ENCODE results near the gene LENEP.
A peak's percentile ranks its signal among the peaks of the same experiment; 100 is the strongest.

- TF ChIP-seq, protein P1, sequence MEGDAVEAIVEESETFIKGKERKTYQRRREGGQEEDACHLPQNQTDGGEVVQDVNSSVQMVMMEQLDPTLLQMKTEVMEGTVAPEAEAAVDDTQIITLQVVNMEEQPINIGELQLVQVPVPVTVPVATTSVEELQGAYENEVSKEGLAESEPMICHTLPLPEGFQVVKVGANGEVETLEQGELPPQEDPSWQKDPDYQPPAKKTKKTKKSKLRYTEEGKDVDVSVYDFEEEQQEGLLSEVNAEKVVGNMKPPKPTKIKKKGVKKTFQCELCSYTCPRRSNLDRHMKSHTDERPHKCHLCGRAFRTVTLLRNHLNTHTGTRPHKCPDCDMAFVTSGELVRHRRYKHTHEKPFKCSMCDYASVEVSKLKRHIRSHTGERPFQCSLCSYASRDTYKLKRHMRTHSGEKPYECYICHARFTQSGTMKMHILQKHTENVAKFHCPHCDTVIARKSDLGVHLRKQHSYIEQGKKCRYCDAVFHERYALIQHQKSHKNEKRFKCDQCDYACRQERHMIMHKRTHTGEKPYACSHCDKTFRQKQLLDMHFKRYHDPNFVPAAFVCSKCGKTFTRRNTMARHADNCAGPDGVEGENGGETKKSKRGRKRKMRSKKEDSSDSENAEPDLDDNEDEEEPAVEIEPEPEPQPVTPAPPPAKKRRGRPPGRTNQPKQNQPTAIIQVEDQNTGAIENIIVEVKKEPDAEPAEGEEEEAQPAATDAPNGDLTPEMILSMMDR (IDR thresholded peaks at IDR 0.05; ENCODE audit: control extremely low read depth in 1 of 3, insufficient read depth in 1 of 3, low read depth in 1 of 3, low read length in 3 of 3), result peak; percentile 45 to 51 (median 48)
- peak; percentile 12 to 33; a peak in 2 of 4 replicates for TF ChIP-seq RAD21 (IDR thresholded peaks at IDR 0.05 in 1 of 2, conservative IDR thresholded peaks at IDR 0.05 in 1 of 2; ENCODE audit: low read depth in 2 of 2, low read length in 2 of 2)
- TF ChIP-seq NANOG (IDR thresholded peaks at IDR 0.05; ENCODE audit: insufficient read depth, low read depth, low read length, poor library complexity, severe bottlenecking), result no peak
- no peak for TF ChIP-seq HDAC2 (IDR thresholded peaks at IDR 0.05; ENCODE audit: borderline replicate concordance in 1 of 2, low read depth in 2 of 2, low read length in 2 of 2)
- TF ChIP-seq POLR2AphosphoS5 (IDR thresholded peaks at IDR 0.05; ENCODE audit: low read depth, low read length), result peak; percentile 65
- TF ChIP-seq, protein P2, sequence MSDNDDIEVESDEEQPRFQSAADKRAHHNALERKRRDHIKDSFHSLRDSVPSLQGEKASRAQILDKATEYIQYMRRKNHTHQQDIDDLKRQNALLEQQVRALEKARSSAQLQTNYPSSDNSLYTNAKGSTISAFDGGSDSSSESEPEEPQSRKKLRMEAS (IDR thresholded peaks at IDR 0.05), result no peak
- TF ChIP-seq, protein P3, sequence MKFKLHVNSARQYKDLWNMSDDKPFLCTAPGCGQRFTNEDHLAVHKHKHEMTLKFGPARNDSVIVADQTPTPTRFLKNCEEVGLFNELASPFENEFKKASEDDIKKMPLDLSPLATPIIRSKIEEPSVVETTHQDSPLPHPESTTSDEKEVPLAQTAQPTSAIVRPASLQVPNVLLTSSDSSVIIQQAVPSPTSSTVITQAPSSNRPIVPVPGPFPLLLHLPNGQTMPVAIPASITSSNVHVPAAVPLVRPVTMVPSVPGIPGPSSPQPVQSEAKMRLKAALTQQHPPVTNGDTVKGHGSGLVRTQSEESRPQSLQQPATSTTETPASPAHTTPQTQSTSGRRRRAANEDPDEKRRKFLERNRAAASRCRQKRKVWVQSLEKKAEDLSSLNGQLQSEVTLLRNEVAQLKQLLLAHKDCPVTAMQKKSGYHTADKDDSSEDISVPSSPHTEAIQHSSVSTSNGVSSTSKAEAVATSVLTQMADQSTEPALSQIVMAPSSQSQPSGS (IDR thresholded peaks at IDR 0.05; ENCODE audit: low read length), result no peak
These were observed 440 bp upstream of the LENEP start for GRCh38 chr1:154992721-154993571.
